Motor neuron (in vitro differentiated cells): ENCODE data around the gene PSORS1C2. TPM values are rescaled to one million over a fixed set of nuclear protein-coding genes. Genes with fewer than 3 reads are reported as not detected.

Experiments
- ATAC-seq, 8 experiments: fragments of 200-7000 bp; cut with Tn5 transposase; replicated peaks in 6 of 8; 2 replicates each; pipeline ENCODE4 v1.8.0; 2021; ENCODE audit warnings: mild to moderate bottlenecking in 8 of 8, moderate library complexity in 8 of 8
- H3K27ac ChIP-seq, 2 donors: fragments of 250-450 bp; sonication (Bioruptor Pico); 2 replicates each; pipeline ENCODE4 v1.9.0; 2021; ENCODE audit warnings: antibody characterized with exemption in 2 of 2, mild to moderate bottlenecking in 2 of 2, moderate library complexity in 1 of 2
- H3K4me1 ChIP-seq, 2 donors: fragments of 250-450 bp; sonication (Bioruptor Pico); replicated peaks in 1 of 2; 2 replicates each; pipeline ENCODE4 v1.6.1; 2021; ENCODE audit warnings: antibody characterized with exemption in 2 of 2, mild to moderate bottlenecking in 2 of 2, moderate library complexity in 1 of 2
- H3K4me3 ChIP-seq, 5 donors: fragments of 250-450 bp; sonication (Bioruptor Pico); 2 replicates each; pipeline ENCODE4 v1.9.0; 2021; ENCODE audit warnings: antibody characterized with exemption in 5 of 5, mild to moderate bottlenecking in 5 of 5, moderate library complexity in 4 of 5
- WGBS, 10 experiments: fragments of 450-650 bp; shearing (Covaris generic); methylation state at CpG; one replicate each; pipeline ENCODE4 v1.0.0; 2022; 5-methylcytosine and 5-hydroxymethylcytosine counted together
- in situ Hi-C, 9 experiments: fragments of 400-800 bp; cut with MboI; loops; one replicate each; pipeline ENCODE4 v1.15.0; 2021; ENCODE audit warnings: low sequenced_read_pairs in 9 of 9, low pct_unique_long_range_greater_than_20kb in 2 of 9; ENCODE audit not compliant: unreplicated experiment in 9 of 9
- total RNA-seq, 8 experiments: library from RNA; unstranded; fragments of 300-600 nt; gene quantifications; 2 replicates each; pipeline versions ENCODE4 v1.2.3 to v1.2.4, GENCODE V29; 2022

Gene PSORS1C2
- total RNA-seq, 8 experiments from 2014 or later = 0.27 to 0.81 (median 0.72) TPM; not detected in 4

DNA sequence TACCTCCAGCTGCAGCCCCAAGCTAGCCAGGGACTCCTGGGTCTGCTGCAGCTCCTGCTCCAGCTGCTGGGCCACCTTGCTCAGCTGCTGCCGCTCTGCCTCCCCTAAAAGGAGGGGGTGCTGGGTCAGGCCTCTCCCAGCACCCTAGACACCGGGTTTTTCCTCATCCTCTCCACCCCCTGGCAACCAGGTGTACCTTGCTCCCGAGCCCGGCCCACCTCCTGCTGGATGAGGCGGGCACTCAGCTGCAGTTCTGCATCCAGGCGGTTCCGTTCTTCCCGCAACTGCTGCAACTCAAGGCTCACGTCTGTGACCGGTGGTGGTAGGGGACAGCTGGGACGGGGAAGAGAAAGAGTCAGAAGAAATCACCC is 6.1 kb upstream of the PSORS1C2 start:
- in situ Hi-C loops = loop anchor here in 3 of 9 experiments (10.0 to 25.0 kb wide), 2 partner anchors 217 to 220 kb away; partner anchors contain the start of gene HLA-B (in 1 of the 3)
- no peak for ATAC-seq
- Histone ChIP-seq H3K4me3 (no peak overlapping the region), H3K27ac (no peak overlapping the region), H3K4me1 (peaks cover 8 to 11% of the 10 kb centered on the region in 2 donors)
- 70 to 100% (median 83%) methylated on average over 2 to 6 of the region's 11 CpGs; no CpG with 5 or more reads in 6 of the 10 experiments for WGBS, 10 experiments

DNA sequence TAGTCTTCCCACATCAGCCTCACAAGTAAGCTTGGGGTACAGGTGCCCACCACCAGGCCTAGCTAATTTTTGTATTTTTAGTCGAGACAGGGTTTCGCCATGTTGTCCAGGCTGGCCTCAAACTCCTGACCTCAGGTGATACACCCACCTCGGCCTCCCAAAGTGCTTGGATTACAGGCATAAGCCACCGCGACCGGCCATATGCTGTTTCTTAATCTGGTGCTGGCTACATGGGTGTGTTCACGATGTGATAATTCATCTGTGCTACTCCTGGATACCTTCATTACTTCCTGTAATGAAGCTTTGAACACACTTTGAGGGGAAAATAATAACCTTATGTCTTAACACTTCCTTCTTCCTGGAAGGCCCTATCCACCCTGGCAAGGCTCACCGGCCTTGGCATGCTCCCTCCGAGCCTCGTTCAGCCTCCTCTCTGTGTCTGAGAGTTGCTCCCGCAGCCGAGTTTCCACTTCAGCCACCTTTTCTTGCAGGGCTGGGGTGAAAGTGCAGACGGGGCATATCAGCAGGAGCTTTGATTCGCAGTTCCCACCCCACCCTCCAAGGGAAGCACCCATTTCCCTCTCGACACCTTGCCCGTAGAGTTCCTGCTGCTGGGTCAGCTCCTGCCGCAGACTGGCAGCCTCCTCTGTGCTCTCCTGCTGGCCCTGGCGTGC is 5.6 kb upstream of the PSORS1C2 start:
- H3K4me1 ChIP-seq = peaks cover 8 to 11% of the 10 kb centered on the region in 2 donors
- ATAC-seq = no peak
- in situ Hi-C loops = loop anchor here in 3 of 9 experiments (10.0 to 25.0 kb wide), 2 partner anchors 218 to 220 kb away; partner anchors contain the start of gene HLA-B (in 1 of the 3)
- WGBS, 10 experiments = 78 to 100% (median 96%) methylated on average over 1 to 14 of the region's 18 CpGs; no CpG with 5 or more reads in 3 of the 10 experiments
- H3K27ac ChIP-seq = no peak overlapping the region
- H3K4me3 ChIP-seq = no peak overlapping the region

DNA sequence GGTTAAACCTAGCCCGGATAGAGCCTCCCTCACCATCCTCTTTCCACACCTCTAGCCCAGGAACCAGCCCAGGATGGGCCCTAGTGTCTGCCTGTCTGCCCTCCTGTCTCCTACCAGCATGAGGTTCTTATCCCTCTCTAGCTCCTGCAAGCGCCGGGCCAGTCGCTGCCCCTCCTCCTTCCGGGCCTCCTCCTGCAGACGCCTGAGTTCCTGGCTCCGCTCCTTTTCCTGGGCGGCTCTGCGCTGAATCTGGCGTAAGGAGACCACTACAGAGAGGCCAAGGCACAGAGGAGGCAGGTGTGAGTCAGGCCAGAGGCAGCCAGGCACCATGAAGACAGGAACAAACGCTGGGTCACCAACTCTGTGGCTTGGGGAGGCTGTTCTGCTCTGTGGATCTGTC is 4.3 kb upstream of the PSORS1C2 start:
- 53 to 55% methylated on average over 2 to 9 of the region's 11 CpGs; no CpG with 5 or more reads in 8 of the 10 experiments for WGBS, 10 experiments
- no peak overlapping the region for H3K4me3 ChIP-seq
- in situ Hi-C loops = loop anchor here in 3 of 9 experiments (10.0 to 25.0 kb wide), 2 partner anchors 219 to 222 kb away; partner anchors contain the start of gene HLA-B (in 1 of the 3)
- no peak overlapping the region for H3K27ac ChIP-seq
- peaks cover 8 to 11% of the 10 kb centered on the region in 2 donors for H3K4me1 ChIP-seq
- peak in 5 of 8 experiments; percentile 3 to 52 (median 28) for ATAC-seq

GRCh38 chr6:31142361-31142761 is 3.5 kb upstream of the PSORS1C2 start:
- Histone ChIP-seq H3K4me1 (peaks cover 11 to 12% of the 10 kb centered on the region in 2 donors), H3K4me3 (no peak overlapping the region), H3K27ac (peak overlapping the region; percentile 1 to 49)
- 20% methylated on average over 1 of the region's 2 CpGs; no CpG with 5 or more reads in 9 of the 10 experiments for WGBS, 10 experiments
- in situ Hi-C loops = loop anchor here in 3 of 9 experiments (10.0 to 25.0 kb wide), 2 partner anchors 220 to 222 kb away; partner anchors contain the start of gene HLA-B (in 1 of the 3)
- ATAC-seq = peak in 7 of 8 experiments; percentile 48 to 92 (median 81)

DNA sequence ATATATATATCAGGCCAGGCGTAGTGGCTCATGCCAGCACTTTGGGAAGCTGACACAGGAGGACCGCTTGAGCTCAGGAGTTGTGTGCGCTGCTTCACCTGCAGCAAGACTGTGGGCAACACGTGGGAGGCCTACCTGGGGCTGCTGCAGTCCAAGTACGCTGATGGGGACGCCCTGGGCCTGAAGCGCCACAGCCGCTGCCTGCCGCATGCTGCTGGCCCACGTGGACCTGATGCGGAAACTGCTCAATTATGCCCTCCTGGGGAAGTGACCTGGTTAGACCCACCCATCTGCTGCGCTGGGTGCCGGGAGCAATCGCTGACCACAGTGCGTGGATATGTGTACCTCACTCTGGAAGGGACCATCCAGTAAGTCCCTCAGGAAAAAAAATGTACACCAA is 1.8 kb upstream of the PSORS1C2 start:
- WGBS, 10 experiments = 0 to 92% (median 76%) methylated on average over 1 to 4 of the region's 15 CpGs; no CpG with 5 or more reads in 6 of the 10 experiments
- in situ Hi-C loops = loop anchor here in 3 of 9 experiments (10.0 to 25.0 kb wide), 2 partner anchors 222 to 224 kb away; partner anchors contain the start of gene HLA-B (in 1 of the 3)

DNA sequence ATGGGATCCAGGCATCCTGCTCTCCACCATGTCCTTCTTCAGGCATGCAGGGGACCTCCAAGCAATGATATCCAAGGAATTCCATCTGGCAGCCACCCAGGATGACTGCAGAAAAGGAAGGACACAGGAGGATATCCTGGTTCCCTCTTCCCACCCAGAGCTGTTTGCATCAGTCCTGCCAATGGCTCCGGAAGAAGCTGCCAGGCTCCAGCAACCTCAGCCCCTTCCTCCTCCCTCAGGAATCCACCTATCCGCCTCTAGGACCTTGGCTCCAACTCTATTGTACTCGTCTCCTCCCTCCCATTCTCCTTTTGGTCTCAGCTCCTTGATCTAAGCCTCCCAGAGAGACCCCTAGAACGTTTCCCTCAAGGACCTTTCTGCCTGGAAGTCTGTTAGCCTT is 733 bp upstream of the PSORS1C2 start:
- Histone ChIP-seq H3K4me3 (no peak overlapping the region), H3K27ac (no peak overlapping the region), H3K4me1 (peaks cover 11 to 14% of the 10 kb centered on the region in 2 donors)
- no peak for ATAC-seq
- in situ Hi-C loops = loop anchor here in 6 of 9 experiments (5.0 to 25.0 kb wide), 4 partner anchors 53 to 225 kb away; partner anchors contain the start of gene HLA-B (in 1 of the 6)
- 0 to 34% (median 14%) methylated on average over 1 to 3 of the region's 4 CpGs; no CpG with 5 or more reads in 5 of the 10 experiments for WGBS, 10 experiments

More for the DNA sequence above, 1.8 kb upstream of the PSORS1C2 start:
- Histone ChIP-seq H3K4me1 (peaks cover 11 to 14% of the 10 kb centered on the region in 2 donors), H3K4me3 (no peak overlapping the region), H3K27ac (no peak overlapping the region)
- ATAC-seq = no peak

DNA sequence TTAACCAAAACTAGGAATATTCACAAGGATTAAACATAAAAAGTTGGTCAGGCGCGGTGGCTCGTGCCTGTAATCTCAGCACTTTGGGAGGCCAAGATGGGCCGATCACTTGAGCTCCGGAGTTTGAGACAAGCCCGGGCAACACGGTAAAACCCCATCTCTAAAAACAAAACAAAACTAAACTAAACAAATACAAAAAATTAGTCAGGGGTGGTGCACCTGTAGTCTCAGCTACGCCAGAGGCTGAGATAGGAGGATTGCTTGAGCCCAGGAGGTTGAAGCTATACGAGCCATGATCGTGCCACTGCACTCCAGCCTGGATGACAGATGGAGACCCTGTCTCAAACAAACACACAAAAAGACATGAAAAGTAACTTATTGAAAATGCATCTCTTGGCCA is 3.2 kb downstream of the PSORS1C2 start:
- in situ Hi-C loops = loop anchor here in 6 of 9 experiments (5.0 to 25.0 kb wide), 4 partner anchors 57 to 229 kb away; partner anchors contain the start of gene HLA-B (in 1 of the 6)
- Histone ChIP-seq H3K27ac (no peak overlapping the region), H3K4me3 (no peak overlapping the region), H3K4me1 (peaks cover 0 to 9% of the 10 kb centered on the region in 2 donors)
- ATAC-seq = no peak
- 60 to 97% (median 81%) methylated on average over 1 to 10 of the region's 10 CpGs; no CpG with 5 or more reads in 3 of the 10 experiments for WGBS, 10 experiments

DNA sequence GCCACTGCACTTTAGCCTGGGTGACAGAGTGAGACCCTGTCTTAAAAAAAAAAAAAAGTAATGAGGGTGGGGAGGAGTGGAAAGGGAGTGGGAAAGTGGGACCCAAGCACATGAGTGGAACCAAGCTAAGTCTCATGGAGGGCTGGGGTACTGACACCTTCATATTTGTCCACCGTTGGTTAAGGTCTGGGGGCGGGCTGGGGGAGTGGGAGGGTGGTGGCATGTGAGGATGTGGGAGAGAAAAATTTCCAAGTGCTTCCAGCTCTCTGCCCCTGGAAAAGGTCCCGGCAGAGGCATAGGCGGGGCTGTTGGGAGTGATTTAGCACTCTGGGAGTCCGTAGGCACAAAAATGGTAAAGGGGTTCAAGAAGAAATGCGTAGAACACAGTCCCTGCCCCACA is 6.1 kb downstream of the PSORS1C2 start:
- peak in 1 of 8 experiments; percentile 38 for ATAC-seq
- Histone ChIP-seq H3K27ac (no peak overlapping the region), H3K4me1 (peaks cover 0 to 9% of the 10 kb centered on the region in 2 donors), H3K4me3 (no peak overlapping the region)
- in situ Hi-C loops = loop anchor here in 4 of 9 experiments (10.0 to 25.0 kb wide), 2 partner anchors 229 to 232 kb away; partner anchors contain the start of gene HLA-B (in 1 of the 4)
- 33 to 90% (median 78%) methylated on average over 1 to 3 of the region's 6 CpGs; no CpG with 5 or more reads in 7 of the 10 experiments for WGBS, 10 experiments

DNA sequence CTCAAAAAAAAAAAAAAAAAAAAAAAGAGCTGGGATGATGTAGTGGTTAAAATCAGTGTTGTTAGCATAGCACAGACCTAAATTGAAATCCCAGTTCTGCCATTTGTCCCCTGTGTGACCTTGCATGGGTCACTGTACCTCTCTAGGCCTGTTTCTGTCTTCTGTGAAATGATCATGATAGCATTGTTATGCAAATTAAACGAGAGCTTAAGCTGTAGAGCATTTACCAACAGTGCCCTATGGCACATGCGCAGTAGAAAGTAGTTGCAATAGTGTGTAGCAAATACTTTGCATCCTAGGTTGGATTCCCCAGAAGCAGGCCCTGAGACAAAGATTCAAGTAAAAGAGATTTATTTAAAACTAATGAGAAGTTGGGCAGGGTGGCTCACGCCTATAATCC is 7.3 kb downstream of the PSORS1C2 start:
- Histone ChIP-seq H3K4me1 (peaks cover 0 to 3% of the 10 kb centered on the region in 2 donors), H3K27ac (no peak overlapping the region), H3K4me3 (no peak overlapping the region)
- ATAC-seq = peak in 2 of 8 experiments; percentile 35 to 42
- in situ Hi-C loops = loop anchor here in 4 of 9 experiments (10.0 to 25.0 kb wide), 2 partner anchors 231 to 233 kb away; partner anchors contain the start of gene HLA-B (in 1 of the 4)
- WGBS, 10 experiments = 43 to 100% (median 63%) methylated on average over 1 to 3 of the region's 3 CpGs

- H3K4me3 ChIP-seq = no peak overlapping the region
- peaks cover 0 to 3% of the 10 kb centered on the region in 2 donors for H3K4me1 ChIP-seq
- H3K27ac ChIP-seq = no peak overlapping the region
- no peak for ATAC-seq
- 58 to 100% (median 94%) methylated on average over 1 to 3 of the region's 3 CpGs; no CpG with 5 or more reads in 4 of the 10 experiments for WGBS, 10 experiments
- in situ Hi-C loops = loop anchor here in 4 of 9 experiments (10.0 to 25.0 kb wide), 2 partner anchors 232 to 234 kb away; partner anchors contain the start of gene HLA-B (in 1 of the 4)
Measured at GRCh38 chr6:31130751-31131150, 8.1 kb downstream of the PSORS1C2 start.

DNA sequence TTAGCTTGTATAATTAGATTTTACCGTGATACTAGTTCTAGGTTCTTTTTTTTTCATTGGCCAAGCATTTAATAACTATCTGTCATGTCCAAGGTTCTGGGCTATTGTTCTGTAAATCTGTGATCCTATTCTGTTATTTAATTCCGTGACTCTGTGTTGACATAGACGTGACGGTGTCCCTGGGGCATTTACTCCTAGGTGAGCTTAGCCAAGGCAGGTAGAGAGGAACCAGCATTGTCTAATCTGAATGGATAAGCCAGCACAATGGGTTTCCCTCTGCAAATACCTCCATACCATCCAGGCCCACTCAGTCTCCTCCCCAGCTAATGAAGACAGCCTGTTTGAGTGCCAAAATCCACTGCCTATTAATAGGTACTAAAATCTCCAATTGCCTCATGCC is 9.7 kb downstream of the PSORS1C2 start:
- no peak overlapping the region for H3K4me3 ChIP-seq
- H3K4me1 ChIP-seq = peaks cover 0 to 3% of the 10 kb centered on the region in 2 donors
- no peak overlapping the region for H3K27ac ChIP-seq
- WGBS, 10 experiments = 0 to 83% (median 62%) methylated on average over 1 to 4 of the region's 4 CpGs; no CpG with 5 or more reads in 2 of the 10 experiments
- ATAC-seq = no peak
- in situ Hi-C loops = loop anchor here in 1 of 9 experiments (25.0 kb wide), 1 partner anchor 233 kb away; the partner anchor contains the start of gene HLA-B

GRCh38 chr6:31128093-31128676 is 10.7 kb downstream of the PSORS1C2 start:
- ATAC-seq = peak in 5 of 8 experiments; percentile 32 to 80 (median 55)
- no peak overlapping the region for H3K27ac ChIP-seq
- in situ Hi-C loops = loop anchor here in 1 of 9 experiments (25.0 kb wide), 1 partner anchor 234 kb away; the partner anchor contains the start of gene HLA-B
- peaks cover 0 to 3% of the 10 kb centered on the region in 2 donors for H3K4me1 ChIP-seq
- H3K4me3 ChIP-seq = no peak overlapping the region
- 0 to 42% (median 5%) methylated on average over 2 to 5 of the region's 8 CpGs; no CpG with 5 or more reads in 6 of the 10 experiments for WGBS, 10 experiments
